GM18907 (cell line): ENCODE measurements around the gene GOLGA5.

Source experiments
- ATAC-seq: cut with Tn5 transposase; IDR thresholded peaks from one replicate; pipeline ENCODE4 v1.9.1; 2021; ENCODE audit warnings: mild to moderate bottlenecking, moderate library complexity; ENCODE audit not compliant: unreplicated experiment

GOLGA5 gene

DNA sequence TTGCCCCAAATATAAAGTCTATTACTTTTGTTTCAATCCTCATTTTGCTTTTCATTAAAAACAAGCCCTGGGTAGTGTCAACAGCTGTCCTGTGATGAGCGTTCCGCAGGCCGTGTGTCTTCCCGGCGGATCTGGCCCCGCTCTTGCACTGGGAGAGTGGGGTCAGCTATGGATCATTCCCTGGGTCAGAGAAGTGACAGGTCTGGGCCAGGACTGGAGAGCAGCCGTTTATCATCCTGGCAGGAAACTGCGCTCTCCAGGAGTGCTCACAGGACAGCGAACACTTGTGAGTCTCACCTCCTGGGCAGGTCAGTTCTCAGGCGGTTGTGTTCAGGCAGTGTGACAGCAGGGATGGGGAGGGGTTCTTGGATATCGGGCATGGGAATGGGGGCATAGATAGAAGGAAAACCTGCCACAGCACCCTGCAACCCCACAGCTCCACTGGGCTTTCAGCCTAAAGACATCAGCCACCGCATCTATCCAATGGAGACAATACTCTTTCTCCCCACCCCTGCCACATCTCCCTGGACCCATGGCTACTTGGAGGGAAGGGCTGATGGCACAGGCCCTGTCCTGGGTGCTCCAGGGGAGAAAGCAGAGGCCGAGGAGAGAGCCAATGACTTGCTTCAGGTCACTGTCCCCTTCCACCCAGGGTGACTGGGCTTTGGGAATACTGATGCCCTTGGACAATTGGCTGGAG is 81.0 kb downstream of the GOLGA5 start:
- no peak for ATAC-seq

DNA sequence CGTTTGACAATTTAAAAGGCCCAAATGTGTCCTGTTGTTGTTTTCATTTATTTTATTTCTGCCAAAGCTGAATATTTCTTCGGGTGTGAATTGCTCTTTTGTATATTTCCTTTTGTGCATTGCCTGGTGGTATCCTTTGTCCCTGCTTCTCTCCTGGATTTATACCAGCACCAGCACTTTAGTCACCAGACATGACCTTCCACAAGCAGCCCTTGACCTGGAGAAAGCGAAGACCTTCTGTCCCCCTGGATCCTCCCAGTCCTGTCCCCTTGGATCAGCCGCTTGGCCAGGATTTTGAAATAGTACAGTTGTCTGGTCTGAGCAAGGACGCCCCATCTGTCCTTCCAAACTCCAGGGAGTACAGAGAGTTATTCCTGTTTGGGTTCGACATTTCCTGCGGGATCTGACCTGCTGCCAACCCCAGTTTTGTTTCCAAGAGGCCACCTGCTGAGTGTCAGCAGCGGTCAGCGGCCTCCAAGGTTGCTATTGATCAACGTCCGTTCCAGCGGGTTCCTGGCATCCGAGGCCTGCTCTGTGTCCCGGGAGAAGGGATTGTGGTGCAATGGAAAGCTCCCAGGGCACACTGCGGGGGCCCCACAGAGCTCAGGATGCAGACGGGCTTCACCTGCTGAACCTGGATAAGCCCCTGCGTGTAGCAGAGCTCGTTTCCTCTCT is 83.8 kb downstream of the GOLGA5 start:
- ATAC-seq: no peak

DNA sequence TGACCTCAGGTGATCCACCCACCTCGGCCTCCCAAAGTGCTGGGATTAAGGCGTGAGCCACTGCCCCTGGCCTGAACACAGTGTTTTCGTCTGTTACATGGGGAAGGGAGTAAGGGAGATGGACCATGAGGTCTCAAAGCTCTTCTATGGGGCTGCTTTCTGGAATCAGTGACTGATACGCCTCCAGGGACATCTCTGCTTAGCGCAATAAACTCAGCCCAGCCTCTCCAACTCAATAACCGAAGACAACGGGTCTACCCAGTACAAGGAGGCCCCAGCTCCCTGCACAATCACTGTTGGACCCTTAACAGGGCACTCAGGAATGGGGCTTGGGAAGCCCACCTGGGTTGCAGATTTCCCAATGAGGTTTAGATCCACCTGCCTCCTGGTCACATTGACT is 86.2 kb downstream of the GOLGA5 start:
- no peak for ATAC-seq

DNA sequence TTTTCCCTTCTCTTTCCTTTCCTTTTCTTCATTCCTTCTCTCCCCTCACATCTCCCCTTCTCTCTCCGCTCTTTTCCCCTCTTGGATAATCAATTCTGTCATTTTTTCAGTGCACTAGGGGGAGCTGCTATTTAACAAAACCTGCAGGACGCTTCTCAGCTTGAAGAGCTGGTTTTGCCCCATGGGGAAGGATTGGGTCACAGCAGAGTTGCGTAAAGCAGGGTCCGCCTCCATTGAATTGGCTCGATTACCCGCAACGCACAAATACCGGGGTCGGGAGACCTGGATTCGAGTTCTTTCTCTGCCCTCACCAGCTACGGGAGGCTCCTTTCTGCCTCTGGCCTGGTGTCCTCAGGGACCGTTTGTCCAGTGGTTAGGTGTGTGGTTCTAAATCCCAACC is 86.7 kb downstream of the GOLGA5 start:
- ATAC-seq: no peak

DNA sequence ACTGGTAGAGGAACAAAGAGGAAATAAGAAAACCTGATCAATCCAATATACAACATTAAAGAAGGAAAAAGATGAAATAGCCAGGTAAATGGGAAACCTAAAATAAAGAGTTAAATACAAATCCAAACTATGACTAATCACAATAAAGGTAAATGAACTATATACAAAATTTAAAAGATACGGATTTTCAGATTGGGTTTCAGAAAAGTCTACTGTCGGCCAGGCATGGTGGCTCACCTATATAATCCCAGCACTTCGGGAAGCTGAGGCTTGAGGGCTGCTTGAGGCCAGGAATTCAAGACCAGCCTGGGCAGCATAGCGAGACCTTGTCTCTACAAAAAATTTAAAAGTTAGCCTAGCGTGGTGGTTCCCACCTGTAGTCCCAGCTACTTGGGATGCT is 89.0 kb downstream of the GOLGA5 start:
- no peak for ATAC-seq

DNA sequence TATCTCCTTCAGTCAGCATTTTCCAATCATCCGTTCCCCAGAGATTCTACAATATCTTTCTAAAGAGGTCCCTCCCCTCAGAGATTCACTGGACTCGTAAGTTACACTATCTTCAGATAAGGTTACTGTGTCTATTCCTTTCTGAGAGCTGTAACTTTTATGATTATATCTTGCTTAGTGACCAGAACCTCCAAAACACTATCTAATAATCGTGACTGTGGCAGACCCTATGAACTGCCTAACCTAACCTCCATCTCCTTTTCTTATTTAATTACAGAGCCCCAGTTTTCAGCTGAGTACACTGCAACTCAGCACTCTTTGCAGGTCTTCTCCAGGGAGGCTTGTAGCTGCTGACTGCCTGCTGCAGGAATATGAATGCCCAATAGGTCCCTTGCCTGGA is 90.3 kb downstream of the GOLGA5 start:
- no peak for ATAC-seq

DNA sequence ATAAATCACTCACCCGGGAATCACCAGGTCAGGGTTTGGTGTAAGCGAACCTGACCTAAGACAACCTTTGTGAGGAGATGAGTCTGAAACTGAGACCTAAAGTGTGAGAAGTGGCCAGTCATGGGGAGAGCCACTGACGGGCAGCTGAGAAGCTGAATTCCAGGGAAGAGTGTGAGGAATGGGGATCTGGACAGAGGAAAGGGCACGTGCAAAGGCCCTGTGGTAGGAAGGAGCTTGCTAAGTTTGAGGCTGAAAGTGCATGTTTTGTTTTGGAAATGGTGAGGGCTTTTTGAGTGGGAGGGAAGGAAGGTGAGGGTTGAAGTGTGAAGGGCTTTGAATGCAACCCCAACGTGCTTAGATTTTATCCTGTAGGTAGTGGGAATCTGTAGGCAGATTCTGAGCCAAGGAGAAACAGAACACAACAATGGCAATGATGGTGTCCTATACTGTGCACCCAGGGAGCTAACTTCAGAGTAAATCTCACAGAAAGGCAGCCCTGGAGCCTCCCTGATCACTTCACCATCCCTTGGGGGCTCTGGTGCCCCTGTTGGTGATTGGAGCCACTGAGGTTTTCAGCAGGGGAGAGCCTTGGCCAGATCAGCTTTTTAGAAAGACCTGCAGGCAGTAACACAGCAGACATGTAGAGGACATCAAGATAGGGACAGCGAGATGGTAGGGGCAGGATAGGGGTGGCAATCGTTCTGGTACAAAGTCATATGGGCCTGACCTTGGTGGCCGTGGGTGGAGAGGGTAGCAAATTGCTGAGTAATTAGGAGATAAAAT is 91.4 kb downstream of the GOLGA5 start:
- ATAC-seq: no peak

DNA sequence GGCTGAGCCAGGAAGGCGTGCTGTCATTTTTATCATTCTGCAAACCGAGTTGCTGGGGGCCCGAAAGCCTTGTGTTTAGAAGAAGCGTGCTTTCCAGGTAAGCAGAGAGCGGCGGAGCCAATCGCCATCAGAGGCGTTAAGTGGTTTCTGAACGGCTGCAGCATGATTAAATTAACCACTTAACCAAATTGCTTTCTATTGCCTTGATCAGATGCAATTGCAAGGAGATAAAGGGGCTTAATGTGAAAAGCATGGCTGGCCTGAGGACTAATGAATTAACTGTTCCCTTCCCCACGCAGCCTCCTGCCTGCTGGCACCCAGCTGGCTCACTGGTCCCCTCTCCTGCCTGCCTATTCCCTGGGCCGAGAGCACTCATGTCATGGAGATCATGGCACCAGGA is 92.2 kb downstream of the GOLGA5 start:
- no peak for ATAC-seq

DNA sequence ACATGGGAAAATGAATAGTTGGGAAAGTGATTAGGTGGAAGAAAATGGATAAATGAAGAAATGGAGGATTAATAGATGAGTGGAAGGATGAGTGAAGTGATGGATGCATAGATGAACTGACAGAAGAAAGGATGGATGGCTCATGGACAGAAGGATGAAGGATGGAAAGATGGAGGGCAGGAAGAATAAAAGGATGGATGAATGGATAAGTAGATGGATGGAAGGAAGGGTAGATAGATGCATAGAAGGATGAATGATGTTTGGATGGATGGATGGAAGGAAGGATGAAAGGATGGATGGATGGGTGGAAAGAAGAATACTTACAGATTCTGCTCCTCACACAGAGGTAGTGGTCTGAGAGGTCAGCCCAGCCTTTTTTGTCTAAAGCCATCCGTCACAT is 93.1 kb downstream of the GOLGA5 start:
- no peak for ATAC-seq

DNA sequence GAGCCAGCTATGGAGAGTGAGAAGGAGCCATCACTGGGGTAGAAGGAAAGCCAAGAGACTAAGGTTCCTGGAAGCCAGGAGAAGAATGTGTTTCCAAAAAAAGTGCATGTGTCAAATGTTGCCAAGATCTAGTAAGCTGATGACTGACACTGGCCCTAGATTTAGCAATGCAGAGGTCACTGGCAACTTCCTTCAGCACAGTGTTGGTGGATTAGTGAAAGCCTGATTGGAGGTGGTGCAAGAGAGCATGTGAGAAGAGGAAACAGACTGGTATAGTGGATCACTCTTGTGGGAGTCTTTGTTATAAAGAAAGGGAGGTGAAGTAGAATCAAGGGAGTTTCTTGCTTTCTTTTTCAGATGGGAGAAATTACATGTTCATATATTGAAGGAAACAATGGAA is 94.8 kb downstream of the GOLGA5 start:
- ATAC-seq: no peak
